OCI-LY1 (cell line): Measurements from ENCODE around the gene ST3GAL2.

Experiments
- H2AFZ ChIP-seq: fragments of 200-600 bp; sonication (generic), shearing (Covaris generic); 2 replicates; pipeline ENCODE4 v1.6.0; 2014; ENCODE audit warnings: antibody characterized with exemption, mild to moderate bottlenecking, low read length
- H3F3A ChIP-seq: fragments of 200-600 bp; sonication (generic), shearing (Covaris generic); 2 replicates; pipeline ENCODE4 v1.6.0; 2014; ENCODE audit warnings: mild to moderate bottlenecking, antibody characterized with exemption, low read length, moderate library complexity; ENCODE audit not compliant: insufficient read depth
- H3K27ac ChIP-seq: fragments of 200-600 bp; sonication (generic); 2 replicates; pipeline ENCODE4 v1.5.1; 2014; ENCODE audit warnings: low read length, mixed run types, mild to moderate bottlenecking, low read depth; ENCODE audit not compliant: poor library complexity, severe bottlenecking
- H3K27me3 ChIP-seq: fragments of 200-600 bp; sonication (generic); 2 replicates; pipeline ENCODE4 v1.6.0; 2014; ENCODE audit warnings: antibody characterized with exemption, mild to moderate bottlenecking, low read length, moderate library complexity; ENCODE audit not compliant: insufficient read depth
- H3K36me3 ChIP-seq: fragments of 200-600 bp; sonication (generic); 2 replicates; pipeline ENCODE4 v1.6.1; 2014; ENCODE audit warnings: mild to moderate bottlenecking, antibody characterized with exemption, low read length, moderate library complexity, mixed read lengths; ENCODE audit not compliant: insufficient read depth
- H3K4me1 ChIP-seq: fragments of 200-600 bp; sonication (generic); 2 replicates; pipeline ENCODE4 v1.5.1; 2014; ENCODE audit warnings: mild to moderate bottlenecking, low read length, moderate library complexity; ENCODE audit not compliant: insufficient read depth, severe bottlenecking
- H3K4me2 ChIP-seq: fragments of 200-600 bp; sonication (generic), shearing (Covaris generic); 2 replicates; pipeline ENCODE4 v1.6.1; 2014; ENCODE audit warnings: low read length
- H3K4me3 ChIP-seq: fragments of 200-600 bp; sonication (generic); 2 replicates; pipeline ENCODE4 v1.5.1; 2014; ENCODE audit warnings: low read length, low read depth, mild to moderate bottlenecking, mixed read lengths; ENCODE audit not compliant: poor library complexity, severe bottlenecking
- H3K79me2 ChIP-seq: fragments of 200-600 bp; shearing (Covaris generic); 2 replicates; pipeline ENCODE4 v1.6.1; 2016; ENCODE audit warnings: mixed run types, low read length, mixed read lengths; ENCODE audit not compliant: insufficient read depth
- H3K9ac ChIP-seq: fragments of 200-600 bp; sonication (generic), shearing (Covaris generic); 2 replicates; pipeline ENCODE4 v1.6.1; 2014; ENCODE audit warnings: mild to moderate bottlenecking, low read length, mixed read lengths
- H3K9me2 ChIP-seq: fragments of 200-600 bp; sonication (generic), shearing (Covaris generic); 2 replicates; pipeline ENCODE4 v1.6.1; 2014; ENCODE audit warnings: low read depth, mild to moderate bottlenecking, low read length, mixed read lengths
- H3K9me3 ChIP-seq: fragments of 200-600 bp; shearing (Covaris generic); 2 replicates; pipeline ENCODE4 v1.6.1; 2014; ENCODE audit warnings: low read length, mixed read lengths
- H4K20me1 ChIP-seq: fragments of 200-600 bp; sonication (generic), shearing (Covaris generic); 2 replicates; pipeline ENCODE4 v1.6.0; 2016; ENCODE audit warnings: mild to moderate bottlenecking, low read length; ENCODE audit not compliant: insufficient read depth
- EZH2 ChIP-seq: fragments of 200-600 bp; sonication (generic), shearing (Covaris generic); IDR thresholded peaks from 2 replicates; pipeline ENCODE4 v1.8.0; 2017; ENCODE audit warnings: borderline replicate concordance, mixed run types, mild to moderate bottlenecking, antibody characterized with exemption, low read length, moderate library complexity, mixed read lengths
- TF ChIP-seq, protein P1 (sequence below): fragments of 200-600 bp; sonication (generic), shearing (Covaris generic); IDR thresholded peaks from 2 replicates; pipeline ENCODE4 v1.5.1; 2017; ENCODE audit warnings: mild to moderate bottlenecking, antibody characterized with exemption, low read length, moderate library complexity, mixed read lengths

Gene ST3GAL2

DNA sequence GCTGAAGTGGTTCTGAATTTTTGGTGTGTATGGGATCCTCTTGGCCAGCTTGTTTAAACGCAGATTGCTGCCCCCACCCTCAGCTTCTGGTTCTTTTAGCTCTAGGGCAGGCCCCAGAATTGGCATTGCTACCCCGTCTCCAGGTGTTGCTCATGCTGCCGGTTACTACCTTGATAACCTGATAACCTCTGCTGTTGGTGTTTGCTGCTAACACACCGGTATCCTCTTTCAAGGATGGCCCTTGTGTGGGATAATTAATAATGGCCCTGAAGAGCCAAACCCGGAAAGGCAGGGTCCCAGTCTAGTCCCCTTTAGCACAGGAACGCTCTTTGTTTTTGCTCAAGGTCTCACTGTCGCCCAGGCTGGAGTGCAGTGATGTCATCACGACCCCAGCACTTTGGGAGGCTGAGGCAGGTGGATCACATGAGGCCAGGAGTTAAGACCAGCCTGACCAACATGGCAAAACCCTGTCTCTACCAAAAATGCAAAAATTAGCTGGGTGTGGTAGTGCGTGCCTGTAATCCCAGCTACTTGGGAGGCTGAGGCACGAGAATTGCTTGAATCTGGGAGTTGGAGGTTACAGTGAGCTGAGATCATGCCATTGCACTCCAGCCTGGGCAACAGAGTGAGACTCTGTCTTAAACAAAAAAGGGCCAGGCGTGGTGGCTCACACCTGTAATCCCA, 1.3 kb upstream of the ST3GAL2 start:
- peaks cover 31% of the 10 kb centered on the region for H3K4me1 ChIP-seq
- H3K9me3 ChIP-seq = no peaks in the 10 kb centered on the region
- peak overlapping the region; percentile 51; the same call in 1 of the 2 replicates for H3K9ac ChIP-seq
- H3K4me3 ChIP-seq = peak overlapping the region; percentile 78
- H3F3A ChIP-seq = no peaks in the 10 kb centered on the region
- no peaks in the 10 kb centered on the region for H3K27me3 ChIP-seq
- H3K4me2 ChIP-seq = peak overlapping the region; percentile 64
- peaks cover 9% of the 10 kb centered on the region; the same call in 1 of the 2 replicates for H3K79me2 ChIP-seq
- no peaks in the 10 kb centered on the region for H3K9me2 ChIP-seq
- H3K27ac ChIP-seq = peak overlapping the region; percentile 2
- no peaks in the 10 kb centered on the region for H3K36me3 ChIP-seq
- H2AFZ ChIP-seq = no peak overlapping the region
- no peaks in the 10 kb centered on the region for H4K20me1 ChIP-seq
- TF ChIP-seq, protein P1, sequence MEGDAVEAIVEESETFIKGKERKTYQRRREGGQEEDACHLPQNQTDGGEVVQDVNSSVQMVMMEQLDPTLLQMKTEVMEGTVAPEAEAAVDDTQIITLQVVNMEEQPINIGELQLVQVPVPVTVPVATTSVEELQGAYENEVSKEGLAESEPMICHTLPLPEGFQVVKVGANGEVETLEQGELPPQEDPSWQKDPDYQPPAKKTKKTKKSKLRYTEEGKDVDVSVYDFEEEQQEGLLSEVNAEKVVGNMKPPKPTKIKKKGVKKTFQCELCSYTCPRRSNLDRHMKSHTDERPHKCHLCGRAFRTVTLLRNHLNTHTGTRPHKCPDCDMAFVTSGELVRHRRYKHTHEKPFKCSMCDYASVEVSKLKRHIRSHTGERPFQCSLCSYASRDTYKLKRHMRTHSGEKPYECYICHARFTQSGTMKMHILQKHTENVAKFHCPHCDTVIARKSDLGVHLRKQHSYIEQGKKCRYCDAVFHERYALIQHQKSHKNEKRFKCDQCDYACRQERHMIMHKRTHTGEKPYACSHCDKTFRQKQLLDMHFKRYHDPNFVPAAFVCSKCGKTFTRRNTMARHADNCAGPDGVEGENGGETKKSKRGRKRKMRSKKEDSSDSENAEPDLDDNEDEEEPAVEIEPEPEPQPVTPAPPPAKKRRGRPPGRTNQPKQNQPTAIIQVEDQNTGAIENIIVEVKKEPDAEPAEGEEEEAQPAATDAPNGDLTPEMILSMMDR = no peak
- TF ChIP-seq EZH2 = no peak

DNA sequence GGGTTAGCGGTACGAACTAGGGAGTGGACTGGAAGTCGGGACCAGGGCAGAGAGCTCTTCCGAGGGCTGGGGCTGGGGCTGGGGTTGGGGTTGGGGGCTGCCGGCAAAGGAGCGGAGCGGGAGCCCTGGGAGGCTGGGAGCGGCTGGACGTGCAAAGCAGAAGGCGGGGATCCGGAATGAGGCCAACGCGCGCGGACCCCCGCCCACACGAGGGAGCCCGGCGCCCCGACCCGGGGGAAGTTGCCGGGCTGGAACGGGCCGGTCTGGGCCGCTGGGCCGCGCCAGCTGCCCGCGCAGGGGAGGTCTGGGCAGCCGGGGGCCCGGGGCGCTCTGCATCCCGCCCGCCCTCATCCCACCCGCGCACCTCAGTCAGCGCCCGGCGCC, 323 bp downstream of the ST3GAL2 start:
- no peak overlapping the region for H2AFZ ChIP-seq
- no peaks in the 10 kb centered on the region for H3K9me3 ChIP-seq
- peak overlapping the region; percentile 78 for H3K4me3 ChIP-seq
- no peaks in the 10 kb centered on the region for H3F3A ChIP-seq
- peaks cover 9% of the 10 kb centered on the region; the same call in 1 of the 2 replicates for H3K79me2 ChIP-seq
- no peaks in the 10 kb centered on the region for H3K9me2 ChIP-seq
- H3K27ac ChIP-seq = no peak overlapping the region
- H3K36me3 ChIP-seq = peaks cover 6% of the 10 kb centered on the region; the same call in 1 of the 2 replicates
- H3K4me2 ChIP-seq = peak overlapping the region; percentile 71
- H3K27me3 ChIP-seq = no peaks in the 10 kb centered on the region
- H4K20me1 ChIP-seq = no peaks in the 10 kb centered on the region
- H3K4me1 ChIP-seq = peaks cover 47% of the 10 kb centered on the region
- peak overlapping the region; percentile 71 for H3K9ac ChIP-seq
- TF ChIP-seq, protein P1 = no peak
- no peak for TF ChIP-seq EZH2

DNA sequence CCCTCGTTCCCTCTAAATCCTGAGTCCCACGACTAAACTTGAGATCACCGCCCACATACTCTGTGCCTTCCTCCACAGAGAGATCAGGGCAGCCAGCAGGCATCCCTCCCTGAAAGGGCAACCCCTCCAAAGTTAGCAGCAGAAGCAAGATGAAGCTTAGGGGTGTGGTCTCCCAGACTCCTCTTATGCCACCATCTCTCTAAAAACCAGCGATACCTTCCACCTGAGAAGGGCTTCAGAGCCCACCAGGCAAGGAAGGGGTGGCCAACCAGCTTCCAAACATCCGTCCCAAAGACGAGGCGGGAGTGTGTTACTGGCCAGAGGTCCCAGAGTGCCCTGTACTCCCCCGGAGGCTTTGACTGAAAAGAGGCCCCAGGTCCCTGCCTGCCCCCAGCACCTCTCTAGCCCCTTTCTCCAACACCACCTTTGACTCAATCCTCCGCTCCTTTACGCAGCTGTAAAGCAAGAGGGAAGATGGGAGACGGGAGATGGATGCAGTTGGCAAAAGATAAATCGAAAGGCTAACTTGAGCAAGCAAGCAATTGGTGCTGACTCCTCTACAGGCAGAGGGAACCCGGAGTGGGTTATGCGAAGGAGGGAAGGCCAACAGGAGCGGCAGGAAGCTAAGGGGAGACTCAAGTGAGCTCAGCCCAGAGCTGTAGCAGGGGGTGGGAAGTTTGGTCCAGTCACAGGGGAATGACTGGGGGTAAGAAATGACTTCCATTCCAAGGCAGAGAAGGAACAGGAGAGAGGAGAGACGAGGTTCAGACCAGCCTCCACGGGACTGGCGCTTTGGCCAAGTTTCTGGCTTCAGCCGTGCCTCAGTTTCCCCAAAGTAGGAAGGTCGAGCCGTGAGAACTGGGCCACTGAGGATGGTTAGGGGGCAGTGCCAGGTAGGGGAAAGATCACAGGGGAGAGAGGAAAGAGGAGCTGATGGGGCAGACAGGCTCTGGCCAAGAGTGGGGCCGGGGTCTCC, 1.0 kb downstream of the ST3GAL2 start:
- peaks cover 54% of the 10 kb centered on the region for H3K4me1 ChIP-seq
- H2AFZ ChIP-seq = no peak overlapping the region

More for the DNA sequence above, 1.0 kb downstream of the ST3GAL2 start:
- Histone ChIP-seq H4K20me1 (no peaks in the 10 kb centered on the region), H3F3A (no peaks in the 10 kb centered on the region), H3K36me3 (peaks cover 6% of the 10 kb centered on the region; the same call in 1 of the 2 replicates), H3K4me3 (peak overlapping the region; percentile 78), H3K9me2 (no peaks in the 10 kb centered on the region), H3K4me2 (peak overlapping the region; percentile 71), H3K27me3 (no peaks in the 10 kb centered on the region), H3K27ac (peak overlapping the region; percentile 59), H3K9me3 (no peaks in the 10 kb centered on the region), H3K9ac (peak overlapping the region; percentile 71), H3K79me2 (peaks cover 9% of the 10 kb centered on the region; the same call in 1 of the 2 replicates)
- no peak for TF ChIP-seq EZH2
- TF ChIP-seq, protein P1 = no peak
